ENCODE data around the gene UBQLN3. TPM values are rescaled to one million over a fixed set of nuclear protein-coding genes. Genes with fewer than 3 reads are reported as not detected.

The UBQLN3 gene
- total and polyA plus RNA-seq, 3 donors from 2014 or later, result 105 to 336 (median 283) TPM

DNA sequence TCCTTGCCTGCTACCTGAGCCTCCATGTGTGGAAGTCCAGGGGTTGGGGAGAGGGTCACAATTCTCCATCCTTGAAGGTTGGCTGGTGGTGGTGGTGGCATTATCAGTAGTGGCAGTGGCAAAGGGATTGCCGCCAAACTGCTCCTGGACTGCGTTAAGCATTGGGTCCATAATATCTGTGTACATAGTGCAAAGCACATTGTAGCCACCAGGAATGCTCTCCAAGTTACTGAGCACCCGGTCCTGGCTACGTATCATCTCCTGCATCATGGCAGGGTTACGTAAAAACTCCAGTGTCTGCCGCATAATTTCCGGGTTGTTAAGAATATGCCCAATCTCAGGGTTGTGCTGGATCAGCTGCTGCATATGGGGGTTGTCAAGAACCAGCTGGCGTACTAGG, 1.2 kb downstream of the UBQLN3 start:
- Histone ChIP-seq H3K27ac (no peak overlapping the region), H3K36me3 (ENCODE audit: low read depth, missing control alignments) (no peaks in the 10 kb centered on the region), H3K4me3 (no peak overlapping the region), H3K9me3 (no peaks in the 10 kb centered on the region), H3K4me1 (no peaks in the 10 kb centered on the region), H3K27me3 (no peaks in the 10 kb centered on the region)
- no peak for DNase-seq
- TF ChIP-seq, protein P1, sequence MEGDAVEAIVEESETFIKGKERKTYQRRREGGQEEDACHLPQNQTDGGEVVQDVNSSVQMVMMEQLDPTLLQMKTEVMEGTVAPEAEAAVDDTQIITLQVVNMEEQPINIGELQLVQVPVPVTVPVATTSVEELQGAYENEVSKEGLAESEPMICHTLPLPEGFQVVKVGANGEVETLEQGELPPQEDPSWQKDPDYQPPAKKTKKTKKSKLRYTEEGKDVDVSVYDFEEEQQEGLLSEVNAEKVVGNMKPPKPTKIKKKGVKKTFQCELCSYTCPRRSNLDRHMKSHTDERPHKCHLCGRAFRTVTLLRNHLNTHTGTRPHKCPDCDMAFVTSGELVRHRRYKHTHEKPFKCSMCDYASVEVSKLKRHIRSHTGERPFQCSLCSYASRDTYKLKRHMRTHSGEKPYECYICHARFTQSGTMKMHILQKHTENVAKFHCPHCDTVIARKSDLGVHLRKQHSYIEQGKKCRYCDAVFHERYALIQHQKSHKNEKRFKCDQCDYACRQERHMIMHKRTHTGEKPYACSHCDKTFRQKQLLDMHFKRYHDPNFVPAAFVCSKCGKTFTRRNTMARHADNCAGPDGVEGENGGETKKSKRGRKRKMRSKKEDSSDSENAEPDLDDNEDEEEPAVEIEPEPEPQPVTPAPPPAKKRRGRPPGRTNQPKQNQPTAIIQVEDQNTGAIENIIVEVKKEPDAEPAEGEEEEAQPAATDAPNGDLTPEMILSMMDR (IDR thresholded peaks at IDR 0.05), result no peak
- no peak for TF ChIP-seq POLR2A (IDR thresholded peaks at IDR 0.05)
- intact Hi-C loops (cut with DNase I; ENCODE audit: low total_unique reads), result no loop called here
- 91 to 97% methylated on average over 8 of the region's 8 CpGs for WGBS, 2 donors

DNA sequence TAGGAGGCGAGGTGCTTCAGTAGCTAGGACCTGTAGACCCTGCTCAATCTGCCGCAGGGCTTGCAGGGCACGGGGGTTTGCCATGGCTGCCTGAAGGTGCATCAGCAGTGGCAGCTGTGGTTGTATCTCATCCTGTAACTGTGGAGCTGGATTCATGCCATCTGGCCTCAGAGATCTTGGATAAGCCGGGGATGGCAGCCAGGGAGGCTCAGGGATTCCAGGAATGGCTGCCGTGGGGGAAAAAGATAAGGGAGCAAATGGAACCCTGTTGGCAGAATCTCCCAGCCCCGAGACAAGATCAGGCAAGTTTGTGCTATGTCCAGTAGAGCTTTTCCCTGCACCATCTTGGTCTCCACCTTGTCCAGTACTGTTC, 1.8 kb downstream of the UBQLN3 start:
- intact Hi-C loops (cut with DNase I; ENCODE audit: low total_unique reads), result no loop called here
- Histone ChIP-seq H3K9me3 (no peaks in the 10 kb centered on the region), H3K36me3 (ENCODE audit: low read depth, missing control alignments) (no peaks in the 10 kb centered on the region), H3K4me3 (no peak overlapping the region), H3K27ac (no peak overlapping the region), H3K27me3 (no peaks in the 10 kb centered on the region), H3K4me1 (no peaks in the 10 kb centered on the region)
- no peak for DNase-seq
- TF ChIP-seq, protein P1 (IDR thresholded peaks at IDR 0.05), result no peak
- TF ChIP-seq POLR2A (IDR thresholded peaks at IDR 0.05), result no peak
- 67 to 73% methylated on average over 6 of the region's 6 CpGs for WGBS, 2 donors

DNA sequence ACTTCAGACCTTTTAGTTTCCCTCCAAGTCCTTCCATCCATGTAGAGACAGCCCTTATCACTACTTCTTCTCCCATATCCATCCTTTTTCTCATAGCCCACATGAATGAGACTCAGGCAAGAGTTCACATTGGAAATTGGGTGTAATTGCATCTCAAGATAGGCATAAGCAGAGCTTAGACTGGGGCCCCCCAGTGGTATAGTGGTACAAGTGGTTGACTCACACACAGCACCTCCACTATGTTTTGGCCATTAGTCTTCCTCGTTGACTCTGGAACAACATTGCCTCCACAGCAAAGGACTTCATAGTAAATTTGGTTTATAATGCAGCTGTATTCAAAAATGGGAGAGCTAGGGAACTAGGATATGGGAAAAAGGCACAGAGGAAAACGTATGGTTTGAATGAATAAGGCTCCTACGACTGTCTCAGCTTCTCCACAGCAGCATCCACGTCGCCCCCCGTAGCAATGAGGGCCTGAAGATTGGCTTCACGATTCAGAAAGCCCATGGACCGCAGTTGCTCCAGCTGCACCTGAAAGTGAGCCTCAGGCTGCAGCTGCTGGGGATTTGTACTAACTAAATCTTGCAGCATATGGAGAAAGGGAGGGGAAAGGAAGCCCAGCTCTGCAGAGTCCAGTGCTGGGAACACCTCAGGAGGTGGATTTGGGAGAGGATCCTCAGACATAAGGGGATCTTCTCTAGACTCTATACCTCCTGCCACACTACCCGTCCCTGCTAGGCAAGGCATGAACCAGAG, 2.4 kb downstream of the UBQLN3 start:
- intact Hi-C loops (cut with DNase I; ENCODE audit: low total_unique reads), result no loop called here
- no peak for DNase-seq

DNA sequence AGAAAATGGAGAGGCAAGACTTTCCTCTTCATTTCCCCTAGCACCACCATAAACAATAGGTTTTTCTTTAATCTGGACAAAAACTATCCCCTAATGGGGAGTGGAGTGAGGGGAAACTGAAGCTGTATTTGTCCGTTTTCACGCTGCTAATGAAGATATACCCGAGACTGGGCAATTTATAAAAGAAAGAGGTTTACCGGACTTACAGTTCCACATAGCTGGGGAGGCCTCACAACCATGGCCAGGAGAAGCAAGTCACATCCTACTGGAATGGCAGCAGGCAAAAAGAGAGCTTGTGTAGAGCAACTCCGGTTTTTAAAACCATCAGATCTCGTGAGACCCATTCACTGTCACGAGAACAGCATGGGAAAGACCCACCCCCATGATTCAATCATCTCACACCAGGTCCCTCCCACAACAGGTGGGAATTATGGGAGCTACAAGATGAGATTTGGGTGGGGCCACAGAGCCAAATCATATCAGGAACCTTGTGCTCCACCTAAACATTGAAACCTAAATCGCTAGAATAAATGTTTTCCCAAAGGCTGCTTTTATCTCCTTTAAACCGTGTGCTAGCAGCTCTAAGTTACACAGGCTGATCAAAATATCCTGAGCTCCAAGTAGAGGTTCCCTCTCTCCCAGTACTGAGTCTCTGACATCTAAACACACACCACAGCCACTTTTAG, 4.3 kb downstream of the UBQLN3 start:
- no peak for DNase-seq
- no peaks in the 10 kb centered on the region for H3K27me3 ChIP-seq
- WGBS, 2 donors, result 64 to 87% methylated on average over 9 of the region's 9 CpGs

More for the DNA sequence above, 2.4 kb downstream of the UBQLN3 start:
- Histone ChIP-seq H3K9me3 (no peaks in the 10 kb centered on the region), H3K27ac (no peak overlapping the region), H3K4me3 (no peak overlapping the region), H3K36me3 (ENCODE audit: low read depth, missing control alignments) (no peaks in the 10 kb centered on the region), H3K27me3 (no peaks in the 10 kb centered on the region), H3K4me1 (no peaks in the 10 kb centered on the region)
- WGBS, 2 donors, result 79 to 82% methylated on average over 9 of the region's 9 CpGs
- TF ChIP-seq POLR2A (IDR thresholded peaks at IDR 0.05), result no peak
- TF ChIP-seq, protein P1 (IDR thresholded peaks at IDR 0.05), result no peak

More for the DNA sequence above, 4.3 kb downstream of the UBQLN3 start:
- intact Hi-C loops (cut with DNase I; ENCODE audit: low total_unique reads), result no loop called here
- TF ChIP-seq POLR2A (IDR thresholded peaks at IDR 0.05), result no peak
- TF ChIP-seq, protein P1 (IDR thresholded peaks at IDR 0.05), result no peak
- Histone ChIP-seq H3K36me3 (ENCODE audit: low read depth, missing control alignments) (no peaks in the 10 kb centered on the region), H3K4me1 (no peaks in the 10 kb centered on the region), H3K9me3 (no peaks in the 10 kb centered on the region), H3K27ac (no peak overlapping the region), H3K4me3 (no peak overlapping the region)

All from testis (tissue), 3 donors.